ENCODE results near the gene ST8SIA6.

ST8SIA6 gene

GRCh38 chr10:17386021-17386420, 68.4 kb downstream of the ST8SIA6 start:
- no peak for DNase-seq (ENCODE audit: low read depth in 2 of 2)

GRCh38 chr10:17385066-17385465, 69.3 kb downstream of the ST8SIA6 start:
- DNase-seq (ENCODE audit: low read depth in 2 of 2) = no peak

DNA sequence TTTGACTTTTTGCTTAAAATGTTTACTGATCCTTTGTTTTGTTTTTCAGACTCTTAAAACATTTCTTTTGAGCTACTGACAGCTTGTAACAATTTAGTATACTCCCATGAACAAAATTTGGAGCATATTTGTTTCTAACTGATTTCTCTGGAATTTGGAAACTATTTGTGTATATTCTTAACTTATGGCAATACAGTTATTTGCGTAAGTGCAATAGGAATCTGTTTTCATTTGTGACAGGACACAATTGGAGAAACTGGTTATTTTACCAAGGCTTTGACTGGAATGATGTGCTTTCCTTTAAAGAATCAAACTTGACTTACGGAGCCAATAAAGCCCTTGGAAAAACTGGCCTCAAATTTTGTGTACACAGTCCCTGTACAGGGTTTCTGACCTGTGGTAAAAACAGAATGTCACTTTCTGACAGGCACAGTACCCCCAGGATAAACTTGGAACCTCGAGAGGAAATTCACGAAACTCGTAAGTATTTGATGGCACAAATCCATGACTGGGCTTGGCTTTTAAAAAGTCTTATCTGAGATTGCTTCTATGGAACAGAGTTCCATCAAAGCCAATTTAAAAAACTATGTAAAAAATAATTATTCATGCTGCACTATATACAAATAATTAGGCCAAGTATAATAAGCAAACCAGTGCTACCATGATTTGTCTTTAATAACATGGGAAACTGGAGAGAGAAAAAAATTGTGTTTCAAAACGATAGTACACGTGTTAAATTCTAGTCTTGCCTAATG, 70.4 kb downstream of the ST8SIA6 start:
- no peak for DNase-seq (ENCODE audit: low read depth in 2 of 2)

DNA sequence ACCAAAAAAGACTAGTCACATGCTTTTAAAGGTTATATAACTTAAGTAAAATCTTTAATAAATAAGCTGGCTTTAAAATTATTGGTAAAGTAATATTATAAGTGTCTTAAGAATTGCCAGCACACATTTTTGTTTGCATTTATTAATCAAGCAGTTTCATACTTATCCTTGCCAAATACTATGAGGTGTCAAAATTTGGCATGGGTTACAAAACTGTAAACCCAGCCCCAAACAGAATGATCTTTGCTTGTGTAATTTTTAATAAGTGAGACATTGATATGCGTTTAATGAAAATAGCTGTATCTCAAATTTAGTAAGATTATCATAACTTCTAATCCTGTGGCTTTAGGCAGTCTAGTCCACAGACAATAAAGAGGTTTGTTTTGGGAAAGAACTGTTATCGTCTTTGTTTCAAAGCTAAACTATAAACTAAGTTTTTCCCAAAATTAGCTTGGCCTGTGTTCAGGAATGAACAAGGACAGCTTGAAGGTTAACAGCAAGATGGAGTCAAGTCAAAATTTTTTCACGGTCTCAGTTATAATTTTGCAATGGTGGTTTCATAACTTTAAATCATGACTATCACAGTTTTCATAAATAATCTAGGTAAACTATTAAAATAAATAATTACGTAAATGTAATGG, 72.8 kb downstream of the ST8SIA6 start:
- no peak for DNase-seq (ENCODE audit: low read depth in 2 of 2)

DNA sequence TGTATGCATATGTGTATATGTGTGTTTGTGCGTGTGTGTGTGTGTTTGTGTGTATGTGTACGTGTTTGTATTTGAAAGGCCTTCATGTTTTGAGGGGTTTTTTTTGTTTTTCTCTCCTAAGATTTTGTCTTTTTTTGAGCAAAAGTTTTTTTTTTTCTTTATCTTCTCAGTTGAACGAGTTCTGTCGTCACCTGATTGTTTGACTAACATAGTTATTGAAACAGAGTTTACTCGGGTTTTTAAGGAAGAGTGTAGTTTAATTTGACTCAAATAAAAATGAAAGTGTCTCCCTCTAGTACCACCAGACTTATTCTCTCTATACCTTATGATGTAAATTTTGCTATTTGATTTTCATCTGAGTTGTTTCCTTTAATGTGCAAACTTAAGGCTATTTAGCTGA, 73.5 kb downstream of the ST8SIA6 start:
- no peak for DNase-seq (ENCODE audit: low read depth in 2 of 2)

DNA sequence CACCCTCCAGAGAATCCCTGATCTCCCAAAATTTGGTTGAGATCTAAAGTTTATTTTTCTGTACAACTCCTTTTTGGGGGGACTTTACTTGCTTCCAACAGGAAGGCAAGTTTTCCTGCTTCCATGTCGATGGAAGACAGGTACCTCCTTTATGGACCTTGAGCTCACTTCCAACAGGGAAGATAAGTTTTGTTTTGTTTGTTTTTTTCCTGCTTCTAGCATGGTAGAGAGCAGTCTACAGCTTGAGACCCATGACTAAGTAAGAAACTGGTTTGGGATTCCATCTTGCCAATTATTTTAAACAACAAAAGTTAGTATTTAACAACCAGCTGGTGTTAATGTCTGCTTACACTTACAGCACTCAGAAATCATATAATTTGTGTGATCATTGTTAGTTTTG, 74.4 kb downstream of the ST8SIA6 start:
- no peak for DNase-seq (ENCODE audit: low read depth in 2 of 2)

DNA sequence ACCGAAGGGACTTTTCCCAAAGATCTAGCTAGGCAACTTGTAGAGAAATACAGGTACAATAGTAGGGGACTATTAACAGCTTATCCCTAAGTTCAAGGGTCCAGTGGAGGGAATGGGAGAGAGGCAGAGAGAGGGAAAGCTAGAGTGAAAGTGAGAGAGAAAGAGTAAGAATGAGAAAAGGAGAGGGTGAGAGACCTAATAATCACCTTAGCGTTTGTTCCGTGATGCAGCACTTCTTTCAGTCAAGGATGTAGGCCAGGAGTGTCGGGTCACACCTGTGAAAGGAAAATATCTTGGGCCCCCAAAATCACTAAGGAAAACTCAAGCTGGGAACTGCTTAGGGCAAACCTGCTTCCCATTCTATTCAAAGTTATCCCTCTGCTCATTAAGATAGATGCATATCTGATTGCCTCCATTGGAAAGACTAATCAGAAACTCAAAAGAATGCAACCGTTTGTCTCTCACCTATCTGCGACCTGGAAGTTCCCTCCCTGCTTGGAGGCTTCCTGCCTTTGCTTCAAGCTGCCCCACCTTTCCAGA, 75.2 kb downstream of the ST8SIA6 start:
- DNase-seq (ENCODE audit: low read depth in 2 of 2) = no peak

- DNase-seq (ENCODE audit: low read depth in 2 of 2) = peak; percentile 7 to 11
These were observed 78.3 kb downstream of the ST8SIA6 start for GRCh38 chr10:17375936-17376584.

DNA sequence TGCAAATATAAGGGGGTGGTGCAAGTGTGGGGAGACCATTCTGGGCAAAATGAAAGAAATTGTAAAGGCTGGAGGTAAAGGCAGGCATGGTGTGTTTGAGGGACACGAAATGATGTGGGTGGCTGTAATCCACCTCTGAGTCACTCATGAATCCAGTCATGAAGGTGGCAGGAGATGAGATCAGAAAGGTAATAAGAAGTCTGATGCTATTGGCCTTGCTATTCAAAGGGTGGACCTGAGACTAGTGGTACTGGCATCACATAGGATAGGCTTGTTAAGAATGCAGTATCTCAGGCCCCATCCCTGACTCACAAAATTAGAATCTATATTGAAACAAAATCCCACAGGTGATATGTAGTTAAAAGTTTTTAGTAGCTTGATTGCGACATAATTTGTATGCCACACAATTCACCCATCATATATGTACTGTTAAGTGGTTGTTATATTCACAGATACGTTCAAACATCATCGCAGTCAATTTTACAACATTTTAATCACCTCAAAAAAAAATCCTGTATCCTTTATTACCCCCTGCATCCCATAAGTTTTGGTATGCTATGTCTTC, 85.6 kb downstream of the ST8SIA6 start:
- DNase-seq (ENCODE audit: low read depth in 2 of 2) = no peak

DNA sequence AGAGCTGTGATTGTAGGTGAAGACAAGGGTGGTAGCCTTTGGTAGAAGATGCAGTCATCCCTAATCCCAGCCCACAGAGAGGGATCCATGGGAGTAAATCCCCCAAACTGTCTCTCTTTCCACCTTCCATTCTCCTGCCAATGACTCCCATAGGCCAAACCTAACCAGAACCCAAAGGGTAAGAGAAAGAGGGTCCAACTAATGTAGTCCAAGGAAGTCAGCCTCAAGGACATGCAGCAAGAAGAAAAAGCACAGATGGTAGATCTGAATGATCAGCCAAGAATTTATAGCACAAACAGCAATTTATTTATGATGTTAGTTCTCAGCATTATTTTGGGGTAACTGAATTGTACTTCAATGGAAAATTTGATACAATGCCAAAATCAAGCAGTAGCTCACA, 87.7 kb downstream of the ST8SIA6 start:
- no peak for DNase-seq (ENCODE audit: low read depth in 2 of 2)

DNA sequence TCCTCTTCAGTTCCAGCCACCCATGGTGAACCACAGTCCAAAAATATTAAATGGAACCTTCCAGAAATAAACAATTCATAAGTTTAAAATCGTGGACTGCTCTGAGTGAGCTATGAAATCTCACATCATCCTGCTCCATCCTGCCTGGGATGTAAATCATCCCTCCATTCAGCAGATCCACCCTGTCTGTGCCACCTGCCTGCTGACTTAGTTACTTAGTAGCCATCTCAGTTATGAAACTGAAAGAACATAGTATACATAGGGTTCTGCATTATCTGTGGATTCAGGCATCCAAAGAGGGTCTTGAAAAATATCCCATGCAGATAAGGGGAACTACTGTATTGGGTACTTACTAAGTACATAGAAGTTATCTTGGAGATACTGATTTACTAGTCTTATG, 89.0 kb downstream of the ST8SIA6 start:
- DNase-seq (ENCODE audit: low read depth in 2 of 2) = no peak

DNA sequence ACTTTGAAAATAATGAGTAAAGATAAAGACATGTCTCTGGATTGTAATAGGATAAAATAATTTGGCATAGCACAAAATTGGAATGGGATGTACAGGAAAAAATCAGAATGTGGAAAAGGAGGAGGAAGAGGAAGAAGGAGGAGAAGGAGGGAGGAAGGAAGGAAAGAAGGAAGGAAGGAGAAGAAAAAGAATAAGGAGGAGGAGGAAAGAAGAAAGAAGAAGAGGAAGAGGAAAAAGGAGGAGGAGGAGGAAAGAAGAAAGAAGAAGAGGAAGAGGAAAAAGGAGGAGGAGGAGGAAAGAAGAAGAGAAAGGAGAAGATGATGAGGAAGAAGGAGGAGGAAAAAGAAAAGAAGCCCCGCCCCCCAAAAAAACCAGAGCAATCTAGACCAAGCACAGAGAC, 95.9 kb downstream of the ST8SIA6 start:
- DNase-seq (ENCODE audit: low read depth in 2 of 2) = no peak

DNA sequence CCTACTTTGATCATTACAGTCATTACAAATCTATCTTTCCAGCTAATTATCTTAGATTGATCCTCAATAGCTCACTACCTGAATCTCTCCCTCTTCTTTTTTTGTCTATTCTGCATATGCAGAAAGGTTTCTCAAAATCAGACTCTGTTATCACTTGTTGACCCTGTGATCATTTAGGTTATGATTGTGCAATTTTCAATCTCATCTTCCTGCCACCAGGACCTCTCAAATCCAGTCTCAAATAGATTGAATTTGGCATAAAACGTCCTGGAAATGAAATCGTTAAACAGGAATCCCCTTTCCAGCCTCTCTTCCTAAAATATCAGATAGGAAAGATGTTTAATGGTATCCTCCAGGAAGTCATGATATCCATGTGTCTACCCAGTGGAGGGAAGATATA, 96.6 kb downstream of the ST8SIA6 start:
- DNase-seq (ENCODE audit: low read depth in 2 of 2) = no peak

GRCh38 chr10:17356820-17357219, 97.6 kb downstream of the ST8SIA6 start:
- no peak for DNase-seq (ENCODE audit: low read depth in 2 of 2)

DNA sequence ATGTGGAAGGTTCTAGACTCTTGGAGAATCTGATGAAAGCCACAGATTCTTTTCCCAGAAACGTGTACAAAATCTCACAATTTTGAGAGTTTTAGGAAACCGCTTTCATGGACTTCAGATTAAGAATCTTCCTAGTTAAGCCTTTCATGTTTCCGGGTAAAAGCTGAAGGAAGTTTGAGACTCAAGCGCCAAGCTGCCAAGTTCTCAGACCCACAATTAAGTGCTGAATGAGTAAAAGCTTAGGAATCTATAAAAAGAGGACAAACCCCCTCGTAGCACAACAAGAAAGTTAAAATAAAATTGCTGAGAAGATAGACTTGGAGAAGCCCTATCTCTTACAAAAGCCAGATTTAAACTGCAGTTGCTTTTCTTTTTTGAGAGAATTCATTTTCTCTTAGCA, 99.6 kb downstream of the ST8SIA6 start:
- DNase-seq (ENCODE audit: low read depth in 2 of 2) = no peak

DNA sequence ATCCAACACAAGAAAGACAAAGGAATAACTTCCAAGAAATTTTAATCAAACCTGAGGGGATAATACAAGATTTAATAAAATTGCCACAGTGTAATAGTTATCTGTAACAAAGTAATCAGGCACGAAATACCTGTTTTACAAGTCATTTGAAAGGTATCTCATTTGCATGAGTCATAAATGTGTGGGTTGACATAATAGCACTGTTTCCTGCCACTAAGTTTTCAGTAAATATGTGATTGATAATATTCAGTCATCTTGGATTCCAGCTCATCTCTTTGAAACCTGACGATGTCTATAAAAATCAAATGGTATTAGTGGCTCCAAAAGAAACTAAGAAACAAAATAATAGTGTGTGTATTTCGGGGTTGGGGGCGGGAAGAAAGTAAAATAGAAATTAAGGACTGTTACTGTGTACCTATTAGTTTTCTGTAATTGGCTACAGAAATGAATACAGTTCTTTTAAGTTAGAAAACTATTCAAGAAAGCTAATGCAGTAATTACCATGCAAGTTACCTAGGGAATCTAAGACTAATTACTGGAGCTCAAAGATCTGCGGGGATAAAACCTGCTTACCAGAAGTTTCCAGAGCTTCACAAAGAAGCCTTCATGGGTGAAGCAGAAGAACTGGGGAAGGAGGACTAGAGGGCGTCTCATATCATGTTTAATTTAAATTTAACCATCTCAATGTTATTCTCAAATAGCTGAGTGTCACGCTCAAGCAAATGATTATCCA, 100.7 kb downstream of the ST8SIA6 start:
- DNase-seq (ENCODE audit: low read depth in 2 of 2) = no peak

DNA sequence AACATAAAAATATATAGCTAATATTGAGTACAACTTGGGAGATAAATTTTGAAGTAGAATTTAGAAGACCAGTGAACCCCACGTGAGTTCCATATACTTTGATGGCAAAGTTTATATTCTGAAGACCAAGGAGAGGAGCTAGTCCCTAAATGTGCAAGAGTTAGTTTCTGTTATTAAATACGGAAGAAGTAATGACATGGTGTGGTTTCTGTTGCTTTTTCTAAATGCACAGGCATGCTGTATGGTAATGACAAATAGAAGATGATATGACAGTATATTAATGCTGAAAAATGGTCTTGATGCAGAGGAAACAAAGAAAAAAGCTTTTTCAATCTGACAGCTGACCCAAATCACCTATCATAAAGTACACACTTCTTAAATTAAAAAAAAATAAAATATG, 101.8 kb downstream of the ST8SIA6 start:
- no peak for DNase-seq (ENCODE audit: low read depth in 2 of 2)

DNA sequence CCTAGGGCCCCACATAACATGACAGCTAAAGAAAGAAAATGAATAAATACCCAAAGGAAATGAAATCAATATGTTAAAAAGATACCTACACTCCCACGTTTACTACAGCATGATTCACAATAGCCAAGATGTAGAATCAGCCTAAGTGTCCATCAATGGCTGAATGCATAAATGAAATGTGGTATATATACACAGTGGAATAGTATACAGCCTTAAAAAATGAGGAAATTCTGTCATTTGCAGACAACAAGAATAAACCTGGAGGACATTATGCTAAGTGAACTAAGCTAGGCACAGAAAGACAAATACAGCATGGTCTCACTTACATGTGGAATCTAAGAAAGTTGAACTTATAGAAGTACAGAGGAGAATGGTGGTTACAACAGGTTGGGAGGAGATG, 102.9 kb downstream of the ST8SIA6 start:
- no peak for DNase-seq (ENCODE audit: low read depth in 2 of 2)

DNA sequence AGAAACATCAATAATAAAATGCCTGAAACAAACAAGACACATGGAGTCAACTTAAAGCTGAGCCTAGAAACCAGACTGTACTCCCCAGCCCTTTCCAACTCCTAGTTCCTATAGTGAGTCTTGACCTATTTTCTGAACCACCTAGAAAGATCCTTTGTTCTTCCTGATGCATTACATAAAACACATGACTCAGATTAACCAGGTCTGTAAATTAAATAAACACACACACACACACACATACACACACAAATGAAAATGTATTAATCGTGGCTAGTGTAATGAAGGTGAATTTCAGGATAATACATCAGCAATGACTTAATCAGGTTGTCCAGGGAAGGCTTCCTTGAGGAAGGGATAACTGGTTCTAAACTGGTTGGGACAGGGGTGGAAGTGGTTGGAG, 104.7 kb downstream of the ST8SIA6 start:
- DNase-seq (ENCODE audit: low read depth in 2 of 2) = no peak

GRCh38 chr10:17348501-17349349, 105.7 kb downstream of the ST8SIA6 start:
- DNase-seq (ENCODE audit: low read depth in 2 of 2) = no peak

GRCh38 chr10:17348011-17348500, 106.3 kb downstream of the ST8SIA6 start:
- no peak for DNase-seq (ENCODE audit: low read depth in 2 of 2)
